H1 (cell line): ENCODE data around the gene STARD3.

Experiments used
- CEBPB ChIP-seq: IDR thresholded peaks from 2 replicates; pipeline ENCODE4 v1.6.1; 2012; ENCODE audit warnings: low read depth, low read length
- SIRT6 ChIP-seq: IDR thresholded peaks from one replicate; pipeline ENCODE4 v1.7.1; 2012; ENCODE audit warnings: low read length, inconsistent platforms
- SRF ChIP-seq: IDR thresholded peaks from 2 replicates; pipeline ENCODE4 v1.6.1; 2011; ENCODE audit warnings: mild to moderate bottlenecking, low read depth, low read length, moderate library complexity
- TAF1 ChIP-seq: IDR thresholded peaks from 2 replicates; pipeline ENCODE4 v1.6.1; 2011; ENCODE audit warnings: mild to moderate bottlenecking, low read depth, low read length
- TAF7 ChIP-seq: optimal IDR thresholded peaks from 2 replicates; pipeline ENCODE3; 2011; ENCODE audit warnings: low read depth, mild to moderate bottlenecking, inconsistent platforms, low read length, moderate library complexity, borderline replicate concordance
- YY1 ChIP-seq: IDR thresholded peaks from 2 replicates; pipeline ENCODE4 v1.6.1; 2011; ENCODE audit warnings: low read depth, mild to moderate bottlenecking, low read length
- TF ChIP-seq, protein P1 (sequence below), 3 experiments: IDR thresholded peaks; 1 replicate in 2 of 3; 2 replicates in 1 of 3; pipeline versions ENCODE4 v1.5.1 to v1.6.1; 2011; ENCODE audit warnings: low read length in 3 of 3, mild to moderate bottlenecking in 3 of 3, inconsistent platforms in 2 of 3, low read depth in 1 of 3, moderate library complexity in 1 of 3; ENCODE audit not compliant: insufficient read depth in 1 of 3; ENCODE audit errors: control extremely low read depth in 1 of 3

DNA sequence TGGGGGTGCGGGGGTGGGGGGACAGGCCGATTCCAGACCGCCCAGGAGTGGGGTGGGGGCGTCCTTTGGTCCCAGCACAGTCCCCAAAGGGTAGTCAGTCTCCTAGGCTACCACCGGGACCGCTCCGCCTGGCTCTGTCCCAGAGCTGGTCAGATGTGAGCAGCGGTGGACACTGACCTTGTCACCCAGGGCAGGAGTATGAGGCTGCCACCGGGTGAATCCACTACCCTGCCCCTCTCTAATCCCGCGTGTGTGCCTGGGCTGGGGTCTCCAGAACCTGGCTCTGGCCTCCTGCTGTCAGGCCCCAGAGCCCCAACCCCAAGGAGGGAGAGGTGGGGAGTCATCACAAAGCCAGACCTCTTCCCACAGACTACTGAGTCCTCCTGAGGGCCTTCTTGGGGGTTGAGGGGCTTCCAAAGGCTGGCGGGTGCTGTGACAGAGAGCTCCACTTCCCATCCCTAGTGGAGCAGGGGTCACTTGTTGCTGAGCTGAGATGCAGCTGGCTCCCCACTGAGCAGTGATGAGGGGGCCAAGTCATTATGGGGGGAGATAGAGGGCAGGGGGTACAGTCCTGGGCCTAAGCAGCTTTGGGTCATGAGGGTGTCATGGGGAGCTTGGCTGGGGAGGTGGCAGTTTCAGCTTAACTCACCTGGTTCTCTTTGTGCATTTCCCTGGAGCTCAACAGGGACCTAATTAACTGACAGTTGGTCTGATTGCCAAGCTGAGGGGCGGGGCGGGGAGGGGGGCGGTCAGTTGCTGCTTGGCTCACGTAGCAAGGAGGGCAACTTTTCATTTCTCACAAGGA, 9.0 kb upstream of the STARD3 start:
- TF ChIP-seq, protein P1, sequence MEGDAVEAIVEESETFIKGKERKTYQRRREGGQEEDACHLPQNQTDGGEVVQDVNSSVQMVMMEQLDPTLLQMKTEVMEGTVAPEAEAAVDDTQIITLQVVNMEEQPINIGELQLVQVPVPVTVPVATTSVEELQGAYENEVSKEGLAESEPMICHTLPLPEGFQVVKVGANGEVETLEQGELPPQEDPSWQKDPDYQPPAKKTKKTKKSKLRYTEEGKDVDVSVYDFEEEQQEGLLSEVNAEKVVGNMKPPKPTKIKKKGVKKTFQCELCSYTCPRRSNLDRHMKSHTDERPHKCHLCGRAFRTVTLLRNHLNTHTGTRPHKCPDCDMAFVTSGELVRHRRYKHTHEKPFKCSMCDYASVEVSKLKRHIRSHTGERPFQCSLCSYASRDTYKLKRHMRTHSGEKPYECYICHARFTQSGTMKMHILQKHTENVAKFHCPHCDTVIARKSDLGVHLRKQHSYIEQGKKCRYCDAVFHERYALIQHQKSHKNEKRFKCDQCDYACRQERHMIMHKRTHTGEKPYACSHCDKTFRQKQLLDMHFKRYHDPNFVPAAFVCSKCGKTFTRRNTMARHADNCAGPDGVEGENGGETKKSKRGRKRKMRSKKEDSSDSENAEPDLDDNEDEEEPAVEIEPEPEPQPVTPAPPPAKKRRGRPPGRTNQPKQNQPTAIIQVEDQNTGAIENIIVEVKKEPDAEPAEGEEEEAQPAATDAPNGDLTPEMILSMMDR (IDR thresholded peaks at IDR 0.05; ENCODE audit: control extremely low read depth in 1 of 3, insufficient read depth in 1 of 3, low read depth in 1 of 3, low read length in 3 of 3): no peak
- TF ChIP-seq YY1 (no peak), TAF7 (no peak), SRF (no peak), TAF1 (no peak), CEBPB (no peak), SIRT6 (no peak)
